DMS53 treated with DMSO at 0.1 percent for 48 hours (cell line): ENCODE results near the gene GFI1.
"Not testable (repeated sequence)": the region's sequence is repeated elsewhere in the genome, so short reads cannot be mapped to it uniquely, and the experiment has no call there.

Experiments used
- DNase-seq: peaks from one replicate; lab custom pipeline; 2025; ENCODE audit not compliant: unreplicated experiment; lab: John Stamatoyannopoulos, UW

Gene GFI1

GRCh38 chr1:92466683-92467352 is 19.9 kb downstream of the GFI1 start:
- no peak for DNase-seq

DNA sequence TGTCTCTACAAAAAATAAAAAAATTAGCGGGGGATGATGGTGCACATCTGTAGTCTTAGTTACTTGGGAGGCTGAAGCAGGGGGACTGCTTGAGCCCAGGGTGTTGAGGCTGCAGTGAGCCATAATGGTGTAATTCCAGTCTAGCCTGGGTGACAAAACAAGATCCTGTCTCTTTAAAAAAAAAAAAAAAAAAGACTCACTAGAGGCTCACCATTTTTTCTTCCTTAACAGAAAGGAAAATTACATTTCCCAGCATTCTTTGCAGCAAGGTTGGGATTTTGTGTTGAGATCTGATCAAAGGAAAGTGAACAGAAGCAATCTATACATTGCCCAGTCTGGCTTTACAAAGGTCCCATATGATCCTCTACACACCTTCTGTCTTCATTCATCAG is 21.5 kb downstream of the GFI1 start:
- no peak for DNase-seq

DNA sequence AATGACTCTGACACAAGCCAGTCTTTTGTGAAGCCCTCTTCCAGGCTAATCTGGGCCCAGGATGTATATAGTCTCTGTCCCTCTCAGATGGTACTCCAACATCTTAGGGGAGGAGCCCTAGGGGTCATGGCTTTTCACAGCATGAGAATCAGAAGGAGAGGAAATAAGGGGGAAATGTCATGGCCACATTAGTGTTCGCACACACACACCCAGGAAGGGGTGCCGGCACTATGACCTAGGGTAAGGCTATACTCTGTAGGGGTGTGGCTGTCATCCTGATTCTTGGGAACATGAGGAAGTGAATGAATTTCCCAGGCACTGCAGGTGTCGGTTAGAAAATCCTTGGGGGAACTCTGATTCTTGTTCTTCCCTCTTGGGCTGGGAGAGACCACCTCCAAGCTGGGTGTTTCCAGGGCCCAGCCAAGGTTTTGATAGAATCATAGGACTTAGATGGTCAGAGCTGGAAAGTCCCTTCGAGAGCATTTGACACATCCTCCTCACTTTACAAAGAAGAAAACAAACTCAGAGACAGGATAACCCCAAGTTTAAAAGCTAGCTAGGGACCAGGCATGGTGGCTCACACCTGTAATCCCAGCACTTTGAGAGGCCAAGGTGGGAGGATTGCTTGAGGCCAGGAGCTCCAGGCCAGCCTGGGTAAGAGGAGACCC is 22.0 kb downstream of the GFI1 start:
- DNase-seq: no peak

- DNase-seq: no peak
Measured at GRCh38 chr1:92461364-92462097, 25.2 kb downstream of the GFI1 start.

GRCh38 chr1:92459871-92460320 is 26.8 kb downstream of the GFI1 start:
- no peak for DNase-seq

DNA sequence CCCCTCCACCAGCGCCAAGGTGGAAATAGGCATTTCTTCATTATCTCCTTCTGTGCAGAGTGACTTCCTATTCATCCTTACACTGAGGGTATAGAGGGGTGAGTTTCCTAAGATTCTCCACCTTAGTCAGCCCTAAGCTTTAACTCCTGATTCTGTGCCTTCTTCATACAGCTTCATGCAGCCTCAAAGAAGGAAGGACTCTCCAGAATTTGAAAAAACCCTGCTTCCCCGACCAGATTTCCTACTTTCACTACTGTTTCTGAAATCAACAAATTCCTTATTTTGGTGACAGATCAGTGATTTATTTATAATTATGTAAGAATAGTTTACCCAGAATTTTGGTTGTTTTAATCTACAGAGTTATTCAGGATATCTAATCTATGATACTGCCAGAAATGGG is 28.6 kb downstream of the GFI1 start:
- no peak for DNase-seq

DNA sequence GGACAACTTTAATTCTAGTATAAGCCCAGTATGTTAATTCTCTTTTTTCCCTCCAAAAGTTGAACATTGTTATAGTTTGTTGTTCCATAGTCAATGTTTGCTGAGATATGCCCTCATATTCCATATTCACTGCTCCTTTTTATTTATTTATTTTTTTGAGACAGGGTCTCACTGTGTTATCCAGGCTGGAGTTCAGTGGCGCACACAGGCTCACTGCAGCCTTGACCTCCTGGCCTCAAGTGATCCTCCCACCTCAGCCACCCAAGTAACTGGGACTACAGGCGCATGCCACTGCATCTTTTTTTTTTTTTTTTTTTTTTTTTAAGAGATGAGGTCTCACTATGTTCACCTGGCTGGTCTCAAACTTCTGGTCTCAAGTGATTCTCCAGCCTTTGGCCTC is 38.7 kb downstream of the GFI1 start:
- no peak for DNase-seq

GRCh38 chr1:92447033-92447681 is 39.6 kb downstream of the GFI1 start:
- DNase-seq: no peak

DNA sequence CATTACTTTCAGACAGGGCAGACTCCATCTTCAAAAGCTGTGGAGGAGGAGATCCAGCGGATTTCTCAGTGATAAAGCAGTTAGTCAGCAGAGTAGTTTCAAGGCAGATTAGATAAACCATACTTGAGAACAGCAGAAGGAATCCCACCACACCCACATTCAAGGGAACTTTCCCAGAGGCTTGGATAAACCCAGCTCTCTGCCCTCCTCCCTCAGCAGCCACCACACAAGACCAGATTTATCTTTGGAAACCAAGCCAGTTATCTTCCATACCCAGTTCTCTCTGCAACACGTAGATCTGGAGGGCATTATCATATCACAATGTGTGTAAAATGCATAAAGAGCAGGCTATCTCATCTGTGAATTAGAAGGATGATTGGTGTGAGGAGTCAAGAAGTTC is 40.2 kb downstream of the GFI1 start:
- DNase-seq: no peak

DNA sequence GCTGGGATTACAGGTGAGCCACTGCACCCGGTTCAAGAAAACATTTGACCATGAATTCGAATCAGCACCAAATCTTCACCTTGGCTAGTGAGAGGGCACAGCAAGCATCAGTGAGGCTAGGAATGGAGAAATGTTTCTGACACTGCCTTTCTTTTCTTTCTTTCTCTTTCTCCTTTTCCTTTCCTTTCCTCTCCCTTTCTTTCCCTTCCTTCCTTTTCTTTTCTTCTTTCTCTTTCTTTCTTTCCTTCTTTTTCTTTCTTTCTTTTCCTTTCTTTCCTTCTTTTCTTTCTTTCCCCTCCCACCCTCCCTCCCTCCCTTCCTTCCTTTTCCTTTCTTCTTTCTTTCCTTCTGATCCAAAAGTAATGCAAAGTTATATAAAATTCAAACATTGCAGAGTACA is 40.9 kb downstream of the GFI1 start:
- DNase-seq: no peak

GRCh38 chr1:92444351-92444750 is 42.4 kb downstream of the GFI1 start:
- DNase-seq: no peak

DNA sequence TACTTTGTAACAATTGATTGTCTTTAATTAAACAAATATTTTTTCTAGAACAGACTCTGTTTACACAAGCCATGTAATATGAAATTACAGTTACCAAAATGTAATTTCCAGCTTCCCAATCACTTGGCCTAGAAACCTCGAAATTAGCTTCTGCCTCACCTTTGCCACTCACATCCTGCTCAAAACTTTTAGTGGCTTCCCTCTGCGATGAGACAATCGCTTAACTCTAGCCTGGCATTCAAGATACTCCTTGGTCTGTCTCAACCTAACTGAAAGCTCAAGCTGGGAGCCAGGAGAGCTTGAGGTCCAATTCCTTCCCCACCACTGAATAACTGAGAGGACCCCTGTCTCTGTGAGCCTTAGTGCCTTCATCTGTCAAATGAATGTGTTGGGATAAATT is 42.8 kb downstream of the GFI1 start:
- DNase-seq: no peak

- no peak for DNase-seq
Measured at GRCh38 chr1:92442351-92442750, 44.4 kb downstream of the GFI1 start.

DNA sequence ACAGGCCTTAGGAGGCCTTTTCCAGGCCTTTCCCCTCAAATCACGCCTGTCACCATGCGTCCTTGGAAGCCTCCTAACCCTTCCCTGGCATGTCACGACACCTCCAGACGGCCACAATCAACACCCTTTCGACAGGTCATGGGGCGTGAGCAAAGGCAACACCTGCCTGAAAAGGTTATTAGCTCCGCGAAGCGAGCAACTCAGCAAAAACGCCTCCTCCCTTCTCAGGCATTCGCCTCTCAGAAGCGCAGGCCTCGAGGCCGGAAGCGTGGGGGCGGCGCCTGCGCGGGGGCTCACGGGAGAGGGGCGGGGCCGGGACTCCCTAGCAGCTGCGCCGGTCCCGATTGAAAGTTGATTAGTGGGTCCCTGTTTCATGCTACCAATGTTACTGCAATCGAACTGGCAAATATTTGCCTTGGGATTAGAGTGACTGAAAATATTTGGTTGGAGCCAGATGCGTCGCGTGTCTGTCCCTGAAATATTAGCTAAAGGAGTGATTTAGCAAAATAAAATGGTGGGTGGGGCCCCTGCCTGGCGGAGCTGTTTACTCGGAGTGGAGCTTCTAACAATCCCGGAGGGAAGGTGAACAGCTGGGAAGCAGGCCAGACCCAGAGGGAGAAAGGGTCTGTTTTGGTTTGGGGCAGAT is 44.9 kb downstream of the GFI1 start:
- peak; percentile 95 for DNase-seq

DNA sequence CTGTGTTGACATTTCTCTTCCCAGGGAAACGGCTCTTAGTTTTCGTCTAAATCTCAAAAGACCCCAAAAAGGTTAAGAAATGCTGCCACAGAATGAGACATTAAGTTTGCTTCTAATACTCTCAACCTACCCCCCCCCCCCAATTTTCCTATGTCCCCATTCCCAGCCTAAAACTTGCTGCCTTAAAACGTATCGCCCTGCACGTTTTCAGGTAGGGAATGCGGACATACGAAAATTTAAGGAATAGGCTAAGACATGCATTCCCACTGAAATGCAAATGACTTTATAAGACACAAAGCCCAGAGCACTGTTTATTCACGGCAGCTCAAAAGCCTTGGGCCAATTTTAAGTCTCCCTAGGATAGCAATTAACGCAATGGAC is 45.4 kb downstream of the GFI1 start:
- DNase-seq: no peak

- no peak for DNase-seq
Measured at GRCh38 chr1:92439291-92439690, 47.4 kb downstream of the GFI1 start.

- DNase-seq: not testable (repeated sequence)
Measured at GRCh38 chr1:92434572-92434971, 52.2 kb downstream of the GFI1 start.

DNA sequence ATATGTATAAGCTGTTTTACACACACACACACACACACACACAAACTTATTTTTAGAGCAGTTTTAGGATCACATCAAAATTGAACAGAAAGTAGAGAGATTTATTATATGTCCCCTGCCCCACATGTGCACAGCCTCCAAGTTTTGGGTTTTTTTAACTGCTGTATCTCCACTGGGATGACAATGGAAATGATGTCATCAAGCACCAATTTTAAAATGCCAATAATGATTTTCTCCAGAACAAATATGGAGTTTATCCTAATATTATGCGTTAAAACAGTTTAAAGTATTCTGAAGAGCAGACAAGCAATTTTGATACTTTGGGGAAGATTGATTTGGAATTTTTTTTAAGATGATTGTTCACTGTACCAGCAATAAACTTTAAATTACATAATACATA is 56.7 kb downstream of the GFI1 start:
- DNase-seq: no peak

DNA sequence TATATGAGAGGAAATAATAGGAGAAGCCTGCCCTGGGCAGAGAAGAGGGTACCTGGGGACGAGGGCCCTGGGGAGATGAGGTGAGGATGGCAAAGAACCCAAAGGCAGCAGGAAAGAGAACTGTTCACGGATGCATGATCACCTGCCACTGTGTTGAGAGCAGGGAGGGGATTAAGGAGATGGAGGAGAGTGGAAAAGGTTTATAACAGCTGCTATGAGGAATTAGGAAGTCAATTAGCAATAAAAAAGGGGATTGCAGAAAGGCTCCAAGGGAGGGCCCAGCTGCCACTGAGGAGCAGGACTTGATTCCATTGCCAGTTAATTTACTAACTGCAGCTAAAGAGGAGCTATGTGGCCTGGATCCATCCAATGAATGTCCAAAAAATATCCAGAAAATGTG is 61.1 kb downstream of the GFI1 start:
- DNase-seq: no peak
